Neural cell (in vitro differentiated cells): ENCODE data around the gene ITGBL1. TPM values are rescaled to one million over a fixed set of nuclear protein-coding genes. Genes with fewer than 3 reads are reported as not detected.

Experiments used
- H2AFZ ChIP-seq: fragments of 200-600, 300-800 bp; sonication (generic), shearing (Covaris generic); 2 replicates; pipeline ENCODE4 v1.6.0; 2014; ENCODE audit warnings: low read depth, mild to moderate bottlenecking, antibody characterized with exemption, low read length, moderate library complexity
- H3F3A ChIP-seq: fragments of 200-600 bp; shearing (Covaris generic); 2 replicates; pipeline ENCODE4 v1.6.1; 2016; ENCODE audit warnings: mild to moderate bottlenecking, moderate library complexity, mixed read lengths, antibody characterized with exemption, low read length; ENCODE audit not compliant: insufficient read depth, poor library complexity, severe bottlenecking
- H3K27ac ChIP-seq: fragments of 200-600, 300-800 bp; sonication (generic), shearing (Covaris generic); 2 replicates; pipeline ENCODE4 v1.5.1; 2014; ENCODE audit warnings: mild to moderate bottlenecking, low read length, moderate library complexity
- H3K27me3 ChIP-seq: fragments of 300-800, 200-600 bp; sonication (generic), shearing (Covaris generic); 2 replicates; pipeline ENCODE4 v1.6.0; 2014; ENCODE audit warnings: mild to moderate bottlenecking, low read depth, low read length, moderate library complexity; ENCODE audit not compliant: insufficient read depth
- H3K36me3 ChIP-seq: fragments of 300-800, 200-600 bp; sonication (generic), shearing (Covaris generic); 2 replicates; pipeline ENCODE4 v1.5.1; 2014; ENCODE audit warnings: mild to moderate bottlenecking, antibody characterized with exemption, low read length, moderate library complexity; ENCODE audit not compliant: insufficient read depth
- H3K4me2 ChIP-seq: fragments of 300-800, 200-600 bp; sonication (generic), shearing (Covaris generic); 2 replicates; pipeline ENCODE4 v1.6.0; 2014; ENCODE audit warnings: mild to moderate bottlenecking, low read length
- H3K4me3 ChIP-seq: fragments of 300-800, 200-600 bp; sonication (generic), shearing (Covaris generic); 2 replicates; pipeline ENCODE4 v1.5.1; 2014; ENCODE audit warnings: mild to moderate bottlenecking, low read length, moderate library complexity
- H3K79me2 ChIP-seq: fragments of 200-600 bp; shearing (Covaris generic); replicated peaks from 2 replicates; pipeline ENCODE4 v1.6.0; 2014; ENCODE audit warnings: mild to moderate bottlenecking, low read length, moderate library complexity; ENCODE audit not compliant: insufficient read depth
- H3K9ac ChIP-seq: fragments of 300-800, 200-600 bp; sonication (generic), shearing (Covaris generic); 2 replicates; pipeline ENCODE4 v1.6.1; 2016; ENCODE audit warnings: mild to moderate bottlenecking, low read length, mixed read lengths
- H3K9me2 ChIP-seq: fragments of 200-600 bp; shearing (Covaris generic); 2 replicates; pipeline ENCODE4 v1.6.1; 2016; ENCODE audit warnings: mild to moderate bottlenecking, low read length, mixed read lengths; ENCODE audit not compliant: insufficient read depth
- H3K9me3 ChIP-seq: fragments of 200-600, 300-800 bp; sonication (generic), shearing (Covaris generic); 2 replicates; pipeline ENCODE4 v1.6.1; 2016; ENCODE audit warnings: mild to moderate bottlenecking, mixed run types, low read length, moderate library complexity, mixed read lengths
- H4K20me1 ChIP-seq: fragments of 200-600 bp; shearing (Covaris generic); 2 replicates; pipeline ENCODE4 v1.6.1; 2016; ENCODE audit warnings: mild to moderate bottlenecking, mixed run types; ENCODE audit not compliant: insufficient read depth
- CTCF ChIP-seq: fragments of 450-650 bp; IDR thresholded peaks from 2 replicates; pipeline ENCODE4 v1.5.1; 2014; ENCODE audit warnings: antibody characterized with exemption, mild to moderate bottlenecking, moderate library complexity; ENCODE audit not compliant: poor library complexity, severe bottlenecking
- EP300 ChIP-seq: fragments of 450-650 bp; conservative IDR thresholded peaks from 2 replicates; pipeline ENCODE4 v1.6.1; 2014; ENCODE audit warnings: antibody characterized with exemption, mild to moderate bottlenecking, moderate library complexity; ENCODE audit not compliant: poor library complexity, severe bottlenecking
- EZH2 ChIP-seq: fragments of 200-600, 300-800 bp; shearing (Covaris generic), sonication (generic); IDR thresholded peaks from 2 replicates; pipeline ENCODE4 v1.6.1; 2014; ENCODE audit warnings: antibody characterized with exemption, low read length, borderline replicate concordance, mild to moderate bottlenecking; ENCODE audit not compliant: insufficient read depth, poor library complexity, severe bottlenecking
- MXI1 ChIP-seq: fragments of 450-650 bp; conservative IDR thresholded peaks from 2 replicates; pipeline ENCODE4 v1.6.1; 2014; ENCODE audit warnings: antibody characterized with exemption, mild to moderate bottlenecking; ENCODE audit not compliant: poor library complexity, severe bottlenecking
- POLR2AphosphoS5 ChIP-seq: IDR thresholded peaks from 2 replicates; pipeline ENCODE4 v1.6.1; 2012
- RAD21 ChIP-seq: fragments of 450-650 bp; conservative IDR thresholded peaks from 2 replicates; pipeline ENCODE4 v1.6.1; 2014; ENCODE audit warnings: antibody characterized with exemption, mild to moderate bottlenecking, moderate library complexity
- REST ChIP-seq: IDR thresholded peaks from 2 replicates; pipeline ENCODE4 v1.6.1; 2012; ENCODE audit warnings: borderline replicate concordance
- SMC3 ChIP-seq: fragments of 450-650 bp; conservative IDR thresholded peaks from 2 replicates; pipeline ENCODE4 v1.6.1; 2014; ENCODE audit warnings: antibody characterized with exemption, mild to moderate bottlenecking, moderate library complexity; ENCODE audit not compliant: poor library complexity
- TAF1 ChIP-seq: IDR thresholded peaks from 2 replicates; pipeline ENCODE4 v1.6.1; 2012; ENCODE audit warnings: low read depth
- polyA plus RNA-seq: library from polyadenylated mRNA; depleted of rRNA; stranded (reverse); fragments of >200 nt; gene quantifications from 2 replicates; pipeline ENCODE4 v1.2.3, GENCODE V29; 2014

ITGBL1 gene
- polyA plus RNA-seq, 1 donor from 2014 or later: 0.46 TPM

- Histone ChIP-seq H3K9me2 (no peaks in the 10 kb centered on the region), H4K20me1 (no peaks in the 10 kb centered on the region), H3K79me2 (no peaks in the 10 kb centered on the region), H3K27ac (no peak overlapping the region), H3K4me2 (no peak overlapping the region), H3K9ac (no peak overlapping the region), H3K36me3 (no peaks in the 10 kb centered on the region), H3K9me3 (no peaks in the 10 kb centered on the region), H3K4me3 (no peak overlapping the region), H3F3A (no peaks in the 10 kb centered on the region), H3K27me3 (no peaks in the 10 kb centered on the region), H2AFZ (no peak overlapping the region)
- TF ChIP-seq EP300 (no peak), TAF1 (no peak), MXI1 (no peak), RAD21 (no peak), SMC3 (no peak)
Observed at GRCh38 chr13:101434486-101434885, 18.0 kb upstream of the ITGBL1 start.

- H3K9me3 ChIP-seq: no peaks in the 10 kb centered on the region
- no peaks in the 10 kb centered on the region for H3K27me3 ChIP-seq
- H3F3A ChIP-seq: no peaks in the 10 kb centered on the region
- H3K9me2 ChIP-seq: no peaks in the 10 kb centered on the region
- no peak overlapping the region for H3K9ac ChIP-seq
- H3K4me3 ChIP-seq: no peak overlapping the region
- no peak overlapping the region for H3K27ac ChIP-seq
- no peaks in the 10 kb centered on the region for H4K20me1 ChIP-seq
- no peak overlapping the region for H3K4me2 ChIP-seq
- no peaks in the 10 kb centered on the region for H3K36me3 ChIP-seq
- H3K79me2 ChIP-seq: no peaks in the 10 kb centered on the region
- TF ChIP-seq MXI1 (no peak), EZH2 (no peak), SMC3 (no peak), RAD21 (no peak), EP300 (no peak), REST (no peak), CTCF (no peak), POLR2AphosphoS5 (no peak), TAF1 (no peak)
- H2AFZ ChIP-seq: no peak overlapping the region
Observed at GRCh38 chr13:101447852-101448251, 4.6 kb upstream of the ITGBL1 start.
